Panc1 (cell line): ENCODE measurements around the gene RCBTB2. TPM values are rescaled to one million over a fixed set of nuclear protein-coding genes. Genes with fewer than 3 reads are reported as not detected.

ENCODE experiments used
- ATAC-seq: fragments of 200-7000 bp; cut with Tn5 transposase; 2 replicates; pipeline ENCODE4 v1.9.1; 2020; ENCODE audit warnings: mild to moderate bottlenecking, moderate library complexity
- BruUV-seq: library from RNA; stranded (reverse); fragments of 400-500 nt; replicated peaks from 2 replicates; lab custom pipeline; 2021; lab: Mats Ljungman, UMichigan
- CTCF ChIA-PET: fragments of 300-600 bp; sonication (Branson Sonifier 250); formaldehyde crosslinking; loops from one replicate; lab custom pipeline; 2022; ENCODE audit warnings: antibody characterized with exemption; lab: Charles Lee
- POLR2A ChIA-PET: fragments of 300-600 bp; sonication (Branson Sonifier 250); formaldehyde crosslinking; loops from one replicate; lab custom pipeline; 2022; ENCODE audit warnings: antibody characterized with exemption; lab: Charles Lee
- DNase-seq: peaks from one replicate; pipeline ENCODE4 v3.0.0-alpha.2; 2010; ENCODE audit warnings: low read depth, low spot score
- H3K27ac ChIP-seq: 2 replicates; pipeline ENCODE4 v1.5.1; 2011; ENCODE audit warnings: mild to moderate bottlenecking, low read length, inconsistent platforms
- H3K27me3 ChIP-seq: fragments of 200-500 bp; sonication (Bioruptor generic); 2 replicates; pipeline ENCODE4 v1.6.0; 2014; ENCODE audit warnings: low read length, inconsistent platforms; ENCODE audit not compliant: control insufficient read depth, insufficient read depth
- H3K36me3 ChIP-seq: fragments of 200-500 bp; sonication (Bioruptor generic); 2 replicates; pipeline ENCODE4 v1.5.1; 2014; ENCODE audit warnings: inconsistent platforms, mild to moderate bottlenecking, low read length, moderate library complexity; ENCODE audit not compliant: control insufficient read depth, insufficient read depth
- H3K4me1 ChIP-seq: 2 replicates; pipeline ENCODE4 v1.5.1; 2011; ENCODE audit warnings: inconsistent platforms, mild to moderate bottlenecking, low read length, moderate library complexity; ENCODE audit not compliant: control insufficient read depth, insufficient read depth
- H3K4me3 ChIP-seq, 2 experiments: 2 replicates each; pipeline ENCODE4 v1.5.1; 2011 to 2012; ENCODE audit warnings: low read depth in 2 of 2, low read length in 2 of 2, mild to moderate bottlenecking in 2 of 2, inconsistent platforms in 1 of 2, moderate library complexity in 1 of 2
- H3K9me3 ChIP-seq: fragments of 200-500 bp; sonication (Bioruptor generic); 2 replicates; pipeline ENCODE4 v1.5.1; 2014; ENCODE audit warnings: low read depth, mild to moderate bottlenecking, inconsistent platforms, low read length, moderate library complexity; ENCODE audit not compliant: control insufficient read depth, insufficient read depth
- POLR2AphosphoS5 ChIP-seq: IDR thresholded peaks from 2 replicates; pipeline ENCODE4 v1.6.1; 2012; ENCODE audit warnings: mild to moderate bottlenecking, low read depth, low read length, moderate library complexity
- SIN3A ChIP-seq: IDR thresholded peaks from 2 replicates; pipeline ENCODE4 v1.6.1; 2012; ENCODE audit warnings: low read depth, mild to moderate bottlenecking, low read length, moderate library complexity, borderline replicate concordance; ENCODE audit not compliant: insufficient read depth
- TCF7L2 ChIP-seq: IDR thresholded peaks from 2 replicates; pipeline ENCODE4 v1.6.1; 2011; ENCODE audit warnings: mild to moderate bottlenecking, low read depth, low read length, inconsistent platforms
- in situ Hi-C: cut with HindIII; loops from 2 replicates; pipeline ENCODE4 v1.10.0; 2016; ENCODE audit warnings: low sequenced_read_pairs, low pct_unique_long_range_greater_than_20kb
- intact Hi-C: fragments of 100-400 bp; cut with micrococcal nuclease; formaldehyde crosslinking; loops from one replicate; pipeline ENCODE4 v1.10.0; 2022; ENCODE audit not compliant: unreplicated experiment
- total RNA-seq: library from RNA; stranded (reverse); gene quantifications from one replicate; pipeline ENCODE4 v1.2.1, GENCODE V29; 2021; ENCODE audit not compliant: unreplicated experiment
- TF ChIP-seq, protein P1 (sequence below), 2 experiments: IDR thresholded peaks; 2 replicates each; pipeline ENCODE4 v1.6.1; 2011 to 2012; ENCODE audit warnings: low read depth in 2 of 2, control low read depth in 1 of 2, low read length in 1 of 2, mild to moderate bottlenecking in 1 of 2, moderate library complexity in 1 of 2; ENCODE audit not compliant: insufficient read depth in 1 of 2
- TF ChIP-seq, protein P2 (sequence below): fragments of 450-650 bp; IDR thresholded peaks from 2 replicates; pipeline ENCODE4 v1.5.1; 2017; ENCODE audit warnings: mild to moderate bottlenecking

Gene RCBTB2
- total RNA-seq, 1 experiment from 2014 or later, result 4.4 TPM

DNA sequence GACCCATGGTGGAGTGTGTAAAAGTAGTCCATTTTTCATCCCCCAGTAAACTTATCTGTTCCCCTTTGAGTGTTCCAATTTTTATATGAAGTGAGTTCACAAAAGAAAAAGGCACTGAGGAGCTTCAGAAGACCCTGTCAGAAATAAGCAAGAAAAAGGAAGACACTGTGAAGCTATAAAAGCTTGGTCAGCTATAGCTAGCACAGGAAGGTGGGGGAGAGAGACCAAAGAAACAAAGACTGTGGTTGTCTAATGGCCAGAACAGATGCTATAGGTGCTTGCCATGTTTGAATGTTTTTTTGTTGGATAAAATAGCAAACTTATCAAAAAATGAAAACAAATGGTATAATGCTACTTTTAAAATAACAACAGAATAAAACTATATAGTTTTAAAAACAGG, 46.5 kb downstream of the RCBTB2 start:
- H3K9me3 ChIP-seq, result no peaks in the 10 kb centered on the region
- no peaks in the 10 kb centered on the region for H3K27me3 ChIP-seq
- no peaks in the 10 kb centered on the region for H3K4me1 ChIP-seq
- no peaks in the 10 kb centered on the region for H3K36me3 ChIP-seq
- ATAC-seq (no peak), DNase-seq (no peak)
- ChIA-PET POLR2A (no interaction called here), CTCF (no interaction called here)
- intact Hi-C loops (no loop called here), in situ Hi-C loops (no loop called here)
- no peak overlapping the region for H3K27ac ChIP-seq
- BruUV-seq, result no TSS peak
- TF ChIP-seq, protein P1, sequence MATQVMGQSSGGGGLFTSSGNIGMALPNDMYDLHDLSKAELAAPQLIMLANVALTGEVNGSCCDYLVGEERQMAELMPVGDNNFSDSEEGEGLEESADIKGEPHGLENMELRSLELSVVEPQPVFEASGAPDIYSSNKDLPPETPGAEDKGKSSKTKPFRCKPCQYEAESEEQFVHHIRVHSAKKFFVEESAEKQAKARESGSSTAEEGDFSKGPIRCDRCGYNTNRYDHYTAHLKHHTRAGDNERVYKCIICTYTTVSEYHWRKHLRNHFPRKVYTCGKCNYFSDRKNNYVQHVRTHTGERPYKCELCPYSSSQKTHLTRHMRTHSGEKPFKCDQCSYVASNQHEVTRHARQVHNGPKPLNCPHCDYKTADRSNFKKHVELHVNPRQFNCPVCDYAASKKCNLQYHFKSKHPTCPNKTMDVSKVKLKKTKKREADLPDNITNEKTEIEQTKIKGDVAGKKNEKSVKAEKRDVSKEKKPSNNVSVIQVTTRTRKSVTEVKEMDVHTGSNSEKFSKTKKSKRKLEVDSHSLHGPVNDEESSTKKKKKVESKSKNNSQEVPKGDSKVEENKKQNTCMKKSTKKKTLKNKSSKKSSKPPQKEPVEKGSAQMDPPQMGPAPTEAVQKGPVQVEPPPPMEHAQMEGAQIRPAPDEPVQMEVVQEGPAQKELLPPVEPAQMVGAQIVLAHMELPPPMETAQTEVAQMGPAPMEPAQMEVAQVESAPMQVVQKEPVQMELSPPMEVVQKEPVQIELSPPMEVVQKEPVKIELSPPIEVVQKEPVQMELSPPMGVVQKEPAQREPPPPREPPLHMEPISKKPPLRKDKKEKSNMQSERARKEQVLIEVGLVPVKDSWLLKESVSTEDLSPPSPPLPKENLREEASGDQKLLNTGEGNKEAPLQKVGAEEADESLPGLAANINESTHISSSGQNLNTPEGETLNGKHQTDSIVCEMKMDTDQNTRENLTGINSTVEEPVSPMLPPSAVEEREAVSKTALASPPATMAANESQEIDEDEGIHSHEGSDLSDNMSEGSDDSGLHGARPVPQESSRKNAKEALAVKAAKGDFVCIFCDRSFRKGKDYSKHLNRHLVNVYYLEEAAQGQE (IDR thresholded peaks at IDR 0.05; ENCODE audit: insufficient read depth in 1 of 2, low read depth in 2 of 2, low read length in 1 of 2), result no peak
- TF ChIP-seq SIN3A (no peak), POLR2AphosphoS5 (no peak), TCF7L2 (no peak)
- TF ChIP-seq, protein P2, sequence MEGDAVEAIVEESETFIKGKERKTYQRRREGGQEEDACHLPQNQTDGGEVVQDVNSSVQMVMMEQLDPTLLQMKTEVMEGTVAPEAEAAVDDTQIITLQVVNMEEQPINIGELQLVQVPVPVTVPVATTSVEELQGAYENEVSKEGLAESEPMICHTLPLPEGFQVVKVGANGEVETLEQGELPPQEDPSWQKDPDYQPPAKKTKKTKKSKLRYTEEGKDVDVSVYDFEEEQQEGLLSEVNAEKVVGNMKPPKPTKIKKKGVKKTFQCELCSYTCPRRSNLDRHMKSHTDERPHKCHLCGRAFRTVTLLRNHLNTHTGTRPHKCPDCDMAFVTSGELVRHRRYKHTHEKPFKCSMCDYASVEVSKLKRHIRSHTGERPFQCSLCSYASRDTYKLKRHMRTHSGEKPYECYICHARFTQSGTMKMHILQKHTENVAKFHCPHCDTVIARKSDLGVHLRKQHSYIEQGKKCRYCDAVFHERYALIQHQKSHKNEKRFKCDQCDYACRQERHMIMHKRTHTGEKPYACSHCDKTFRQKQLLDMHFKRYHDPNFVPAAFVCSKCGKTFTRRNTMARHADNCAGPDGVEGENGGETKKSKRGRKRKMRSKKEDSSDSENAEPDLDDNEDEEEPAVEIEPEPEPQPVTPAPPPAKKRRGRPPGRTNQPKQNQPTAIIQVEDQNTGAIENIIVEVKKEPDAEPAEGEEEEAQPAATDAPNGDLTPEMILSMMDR, result no peak
- H3K4me3 ChIP-seq, result no peak overlapping the region

DNA sequence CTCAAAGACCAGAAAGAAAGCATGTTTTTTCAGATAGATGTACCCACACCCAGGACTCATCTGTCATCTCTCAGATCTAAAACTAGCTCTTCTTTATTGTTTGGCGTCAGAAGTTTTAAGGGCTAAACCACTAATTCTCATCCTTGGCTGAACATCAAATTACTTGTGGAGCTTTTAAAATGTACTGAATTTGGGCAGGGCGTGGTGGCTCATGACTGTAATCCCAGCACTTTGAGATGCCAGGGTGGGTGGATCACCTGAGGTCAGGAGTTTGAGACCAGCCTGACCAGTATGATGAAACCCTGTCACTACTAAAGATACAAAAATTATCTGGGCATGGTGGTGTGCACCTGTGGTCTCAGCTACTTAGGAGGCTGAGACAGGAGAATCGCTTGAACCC, 47.4 kb downstream of the RCBTB2 start:
- ATAC-seq, result no peak
- Histone ChIP-seq H3K27me3 (no peaks in the 10 kb centered on the region), H3K36me3 (no peaks in the 10 kb centered on the region; the same call in 1 of the 2 replicates), H3K27ac (no peak overlapping the region), H3K4me1 (no peaks in the 10 kb centered on the region), H3K4me3 (no peak overlapping the region), H3K9me3 (no peaks in the 10 kb centered on the region)
- POLR2A ChIA-PET, result no interaction called here
- CTCF ChIA-PET, result no interaction called here
- DNase-seq, result no peak
- in situ Hi-C loops, result no loop called here
- no peak for TF ChIP-seq SIN3A
- no peak for TF ChIP-seq TCF7L2
- TF ChIP-seq POLR2AphosphoS5, result no peak
- TF ChIP-seq, protein P1 (IDR thresholded peaks at IDR 0.05; ENCODE audit: insufficient read depth in 1 of 2, low read depth in 2 of 2, low read length in 1 of 2), result no peak
- TF ChIP-seq, protein P2, result no peak
- no TSS peak for BruUV-seq
- intact Hi-C loops, result no loop called here
